AG04449 (cell line): ENCODE measurements around the gene RASIP1.
"Not testable (repeated sequence)": the region's sequence is repeated elsewhere in the genome, so short reads cannot be mapped to it uniquely, and the experiment has no call there.

Experiments
- CTCF ChIA-PET: fragments of 350-600 bp; formaldehyde crosslinking; extraction: SDS; loops from one replicate; lab custom pipeline; 2021; ENCODE audit warnings: antibody characterized with exemption; lab: Yijun Ruan, JAX
- POLR2A ChIA-PET: fragments of 400-600, 350-600 bp; formaldehyde crosslinking; extraction: SDS; loops from one replicate; lab custom pipeline; 2020; ENCODE audit warnings: antibody characterized with exemption, inconsistent platforms; lab: Yijun Ruan, JAX
- DNase-seq: peaks from one replicate; pipeline ENCODE4 v3.0.0-alpha.2; 2010; ENCODE audit warnings: low read depth, low spot score
- H3K4me3 ChIP-seq: 2 replicates; pipeline ENCODE4 v1.5.1; 2011; ENCODE audit warnings: low read depth, mild to moderate bottlenecking, control low read depth, low read length
- CTCF ChIP-seq: IDR thresholded peaks from one replicate; pipeline ENCODE4 v1.5.1; 2011; ENCODE audit warnings: mild to moderate bottlenecking, moderate library complexity, low read length, control low read depth, inconsistent platforms; ENCODE audit not compliant: insufficient read depth; ENCODE audit errors: missing control alignments

Gene RASIP1

GRCh38 chr19:48705431-48705830 lies 35.0 kb downstream of the RASIP1 start:
- no peak overlapping the region for H3K4me3 ChIP-seq
- ChIA-PET POLR2A (no interaction called here), CTCF (interaction anchor here (0.9 to 1.5 kb wide), 2 partner anchors 30 to 131 kb away, joined by 3 to 5 read pairs; partner anchors contain the start of gene HSD17B14)
- no peak for DNase-seq
- TF ChIP-seq CTCF: no peak

- no peak overlapping the region for H3K4me3 ChIP-seq
- ChIA-PET CTCF (interaction anchor here (6.3 kb wide), 1 partner anchor 27 kb away, joined by 55 read pairs; no protein-coding TSS in a partner anchor), POLR2A (no interaction called here)
- TF ChIP-seq CTCF: no peak
- no peak for DNase-seq
Measured at GRCh38 chr19:48703316-48703715, 37.1 kb downstream of the RASIP1 start.

GRCh38 chr19:48702701-48703100 lies 37.7 kb downstream of the RASIP1 start:
- TF ChIP-seq CTCF: no peak
- ChIA-PET POLR2A (no interaction called here), CTCF (interaction anchor here (1.6 to 6.3 kb wide), 2 partner anchors 10 to 27 kb away, joined by 5 to 55 read pairs; no protein-coding TSS in a partner anchor)
- no peak overlapping the region for H3K4me3 ChIP-seq
- DNase-seq: no peak

GRCh38 chr19:48698046-48698445 lies 42.4 kb downstream of the RASIP1 start:
- no peak for TF ChIP-seq CTCF
- CTCF ChIA-PET: interaction anchor here (6.3 kb wide), 1 partner anchor 22 kb away, joined by 55 read pairs; no protein-coding TSS in a partner anchor
- no peak overlapping the region for H3K4me3 ChIP-seq
- no peak for DNase-seq
- POLR2A ChIA-PET: no interaction called here

GRCh38 chr19:48696353-48697010 lies 43.9 kb downstream of the RASIP1 start:
- CTCF ChIA-PET: interaction anchor here (1.2 to 1.9 kb wide), 3 partner anchors 16 to 21 kb away, joined by 3 to 15 read pairs (median 4); no protein-coding TSS in a partner anchor
- H3K4me3 ChIP-seq: no peak overlapping the region
- no peak for DNase-seq
- no peak for TF ChIP-seq CTCF
- POLR2A ChIA-PET: no interaction called here

GRCh38 chr19:48695743-48696352 lies 44.6 kb downstream of the RASIP1 start, which contains the start of gene FUT2:
Gene FUT2 (plus strand): TSS chr19:48695971. CDS start chr19:48702957, 6,986 bp downstream.
- ChIA-PET CTCF (interaction anchor here (1.2 to 1.9 kb wide), 4 partner anchors 17 to 21 kb away, joined by 3 to 15 read pairs (median 4); no protein-coding TSS in a partner anchor), POLR2A (no interaction called here)
- H3K4me3 ChIP-seq: no peak within 1 kb of the TSS
- no peak for TF ChIP-seq CTCF
- DNase-seq: no peak

GRCh38 chr19:48693629-48694028 lies 46.8 kb downstream of the RASIP1 start:
- CTCF ChIA-PET: interaction anchor here (3.5 kb wide), 1 partner anchor 19 kb away, joined by 21 read pairs; no protein-coding TSS in a partner anchor
- H3K4me3 ChIP-seq, POLR2A ChIA-PET, DNase-seq: not testable (repeated sequence)
